ENCODE results near the gene SMAD7. TPM values are rescaled to one million over a fixed set of nuclear protein-coding genes. Genes with fewer than 3 reads are reported as not detected.
"Not testable (repeated sequence)": the region's sequence is repeated elsewhere in the genome, so short reads cannot be mapped to it uniquely, and the experiment has no call there.

Gene SMAD7
- total RNA-seq, 2 experiments from 2014 or later: 9.0 to 9.4 TPM

- DNase-seq: no peak
- Mint-ChIP-seq H3K4me1 (peaks cover 8% of the 10 kb centered on the region), H3K27ac (no peak overlapping the region), H3K4me3 (no peak overlapping the region), H3K27me3 (peaks cover 4% of the 10 kb centered on the region), H3K36me3 (no peaks in the 10 kb centered on the region), H3K9me3 (no peaks in the 10 kb centered on the region)
These were observed 76.0 kb downstream of the SMAD7 start for GRCh38 chr18:48874701-48875162.

- DNase-seq: no peak
- peaks cover 4% of the 10 kb centered on the region for H3K27me3 Mint-ChIP-seq
- H3K9me3 Mint-ChIP-seq: no peaks in the 10 kb centered on the region
- H3K4me3 Mint-ChIP-seq: no peak overlapping the region
- no peaks in the 10 kb centered on the region for H3K36me3 Mint-ChIP-seq
- H3K27ac Mint-ChIP-seq: no peak overlapping the region
- peaks cover 10% of the 10 kb centered on the region for H3K4me1 Mint-ChIP-seq
These were observed 76.5 kb downstream of the SMAD7 start for GRCh38 chr18:48874233-48874632.

GRCh38 chr18:48872234-48873145 is 78.3 kb downstream of the SMAD7 start:
- H3K36me3 Mint-ChIP-seq: no peaks in the 10 kb centered on the region
- no peak for DNase-seq
- H3K27me3 Mint-ChIP-seq: no peaks in the 10 kb centered on the region
- no peaks in the 10 kb centered on the region for H3K9me3 Mint-ChIP-seq
- peaks cover 23% of the 10 kb centered on the region for H3K4me1 Mint-ChIP-seq
- H3K27ac Mint-ChIP-seq: no peak overlapping the region
- H3K4me3 Mint-ChIP-seq: no peak overlapping the region

GRCh38 chr18:48871391-48872166 is 79.2 kb downstream of the SMAD7 start:
- H3K4me1 Mint-ChIP-seq: peaks cover 23% of the 10 kb centered on the region

DNA sequence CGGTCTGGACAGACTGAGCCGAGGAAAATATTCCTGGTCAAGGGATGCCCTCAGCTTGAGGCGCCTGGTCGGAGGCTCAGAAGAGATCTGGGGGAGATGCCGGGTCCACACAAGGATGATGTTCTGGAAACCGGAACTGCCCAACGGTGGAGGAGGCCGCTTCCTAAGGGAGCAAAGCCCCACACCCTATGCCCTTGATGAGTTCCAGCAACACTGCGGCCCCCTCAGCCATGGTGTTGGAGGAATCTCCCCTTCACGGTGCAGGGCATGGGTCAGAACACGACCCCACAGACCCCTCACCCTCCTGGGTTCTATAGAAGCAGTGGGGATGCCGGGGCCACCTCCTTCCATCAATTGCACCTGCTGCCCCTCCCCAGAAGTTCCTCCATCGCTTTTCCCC is 79.8 kb downstream of the SMAD7 start:
- DNase-seq, H3K4me3 Mint-ChIP-seq, H3K27ac Mint-ChIP-seq, H3K9me3 Mint-ChIP-seq, H3K36me3 Mint-ChIP-seq, H3K27me3 Mint-ChIP-seq: not testable (repeated sequence)
- peaks cover 23% of the 10 kb centered on the region for H3K4me1 Mint-ChIP-seq

More at GRCh38 chr18:48871391-48872166, 79.2 kb downstream of the SMAD7 start:
- no peak for DNase-seq
- Mint-ChIP-seq H3K27ac (no peak overlapping the region), H3K4me3 (no peak overlapping the region), H3K27me3 (no peaks in the 10 kb centered on the region), H3K9me3 (no peaks in the 10 kb centered on the region), H3K36me3 (no peaks in the 10 kb centered on the region)
